ENCODE data around the gene WDR72. TPM values are rescaled to one million over a fixed set of nuclear protein-coding genes. Genes with fewer than 3 reads are reported as not detected.
"Not testable (repeated sequence)": the region's sequence is repeated elsewhere in the genome, so short reads cannot be mapped to it uniquely, and the experiment has no call there.

Gene WDR72
- total RNA-seq, 1 experiment from 2014 or later: 0.17 TPM

GRCh38 chr15:53709821-53710220 is 49.6 kb downstream of the WDR72 start:
- no peak for DNase-seq (ENCODE audit: low read depth)

GRCh38 chr15:53695365-53695764 is 64.1 kb downstream of the WDR72 start:
- no peak for DNase-seq (ENCODE audit: low read depth)

GRCh38 chr15:53694476-53694874 is 65.0 kb downstream of the WDR72 start:
- DNase-seq (ENCODE audit: low read depth): no peak

GRCh38 chr15:53693729-53694475 is 65.6 kb downstream of the WDR72 start:
- DNase-seq (ENCODE audit: low read depth): no peak

- not testable (repeated sequence) for DNase-seq (ENCODE audit: low read depth)
Observed at GRCh38 chr15:53684162-53684561, 75.3 kb downstream of the WDR72 start.

- no peak for DNase-seq (ENCODE audit: low read depth)
Observed at GRCh38 chr15:53681056-53681455, 78.4 kb downstream of the WDR72 start.

- no peak for DNase-seq (ENCODE audit: low read depth)
Observed at GRCh38 chr15:53675832-53676231, 83.6 kb downstream of the WDR72 start.

- DNase-seq (ENCODE audit: low read depth): no peak
Observed at GRCh38 chr15:53671545-53671944, 87.9 kb downstream of the WDR72 start.

GRCh38 chr15:53670701-53671100 is 88.8 kb downstream of the WDR72 start:
- DNase-seq (ENCODE audit: low read depth): no peak

- DNase-seq (ENCODE audit: low read depth): no peak
Observed at GRCh38 chr15:53665930-53666329, 93.5 kb downstream of the WDR72 start.

- no peak for DNase-seq (ENCODE audit: low read depth)
Observed at GRCh38 chr15:53658827-53659555, 100.5 kb downstream of the WDR72 start.

GRCh38 chr15:53658255-53658654 is 101.2 kb downstream of the WDR72 start:
- DNase-seq (ENCODE audit: low read depth): no peak

GRCh38 chr15:53648934-53649333 is 110.5 kb downstream of the WDR72 start:
- no peak for DNase-seq (ENCODE audit: low read depth)

GRCh38 chr15:53644660-53645059 is 114.8 kb downstream of the WDR72 start:
- no peak for DNase-seq (ENCODE audit: low read depth)

GRCh38 chr15:53634517-53635106 is 124.9 kb downstream of the WDR72 start:
- no peak for DNase-seq (ENCODE audit: low read depth)

GRCh38 chr15:53627279-53627678 is 132.2 kb downstream of the WDR72 start:
- no peak for DNase-seq (ENCODE audit: low read depth)

GRCh38 chr15:53625962-53626845 is 133.3 kb downstream of the WDR72 start:
- no peak for DNase-seq (ENCODE audit: low read depth)

GRCh38 chr15:53625260-53625659 is 134.2 kb downstream of the WDR72 start:
- no peak for DNase-seq (ENCODE audit: low read depth)

GRCh38 chr15:53618461-53618860 is 141.0 kb downstream of the WDR72 start:
- no peak for DNase-seq (ENCODE audit: low read depth)

- no peak for DNase-seq (ENCODE audit: low read depth)
Observed at GRCh38 chr15:53611145-53611920, 148.1 kb downstream of the WDR72 start.

GRCh38 chr15:53591041-53591440 is 168.4 kb downstream of the WDR72 start:
- DNase-seq (ENCODE audit: low read depth): no peak

Measured in Daoy (cell line).